AG09319 (cell line): ENCODE results near the gene KIF13A.

ENCODE experiments used
- DNase-seq: peaks from one replicate; pipeline ENCODE4 v3.0.0-alpha.2; 2010; ENCODE audit warnings: low read depth; ENCODE audit errors: extremely low read depth
- CTCF ChIP-seq: IDR thresholded peaks from 2 replicates; pipeline ENCODE4 v1.5.1; 2011; ENCODE audit warnings: low read depth, mild to moderate bottlenecking, inconsistent platforms, low read length, moderate library complexity

Gene KIF13A

GRCh38 chr6:17938901-17939300 lies 48.5 kb downstream of the KIF13A start:
- DNase-seq = peak; percentile 56
- TF ChIP-seq CTCF = no peak

- no peak for TF ChIP-seq CTCF
- no peak for DNase-seq
These were observed 52.0 kb downstream of the KIF13A start for GRCh38 chr6:17935188-17936149.

GRCh38 chr6:17933716-17934115 lies 53.7 kb downstream of the KIF13A start:
- DNase-seq = no peak
- TF ChIP-seq CTCF = no peak

GRCh38 chr6:17932330-17932852 lies 55.0 kb downstream of the KIF13A start:
- no peak for TF ChIP-seq CTCF
- peak; percentile 62 for DNase-seq

- TF ChIP-seq CTCF = no peak
- no peak for DNase-seq
These were observed 56.2 kb downstream of the KIF13A start for GRCh38 chr6:17931227-17931626.

- no peak for DNase-seq
- no peak for TF ChIP-seq CTCF
These were observed 57.0 kb downstream of the KIF13A start for GRCh38 chr6:17930321-17930993.
